ENCODE results near the gene BANF2. TPM values are rescaled to one million over a fixed set of nuclear protein-coding genes. Genes with fewer than 3 reads are reported as not detected.

The BANF2 gene
- total and polyA plus RNA-seq, 4 donors, result not detected

GRCh38 chr20:17691758-17692157 lies 8.0 kb upstream of the BANF2 start (continued):
- TF ChIP-seq EGR1 (IDR thresholded peaks at IDR 0.05; ENCODE audit: low read depth in 2 of 2) (no peak), RXRA (IDR thresholded peaks at IDR 0.05) (no peak), NR2F2 (IDR thresholded peaks at IDR 0.05) (no peak), HNF4A (conservative IDR thresholded peaks at IDR 0.05) (no peak), TAF1 (conservative IDR thresholded peaks at IDR 0.05) (no peak)

- Histone ChIP-seq H3K9me3 (ENCODE audit: control insufficient read depth in 4 of 4, low read length in 3 of 4) (no peaks in the 10 kb centered on the region), H3K9ac (ENCODE audit: low read depth in 1 of 2, low read length in 2 of 2) (no peak overlapping the region), H3K4me3 (ENCODE audit: low read depth in 1 of 3, low read length in 3 of 3) (no peak overlapping the region), H3K36me3 (ENCODE audit: control insufficient read depth in 4 of 4, insufficient read depth in 3 of 4, low read depth in 1 of 4, low read length in 3 of 4) (no peaks in the 10 kb centered on the region), H3K27me3 (ENCODE audit: control insufficient read depth in 4 of 4, insufficient read depth in 4 of 4, low read length in 3 of 4) (no peaks in the 10 kb centered on the region), H3K27ac (ENCODE audit: low read depth in 1 of 2, low read length in 2 of 2) (no peak overlapping the region), H3K4me1 (ENCODE audit: control insufficient read depth in 4 of 4, insufficient read depth in 4 of 4, low read length in 3 of 4) (no peaks in the 10 kb centered on the region)
- DNase-seq (ENCODE audit: low spot score), result no peak
- TF ChIP-seq TAF1 (conservative IDR thresholded peaks at IDR 0.05), result no peak
- no peak for TF ChIP-seq JUND (IDR thresholded peaks at IDR 0.05)
- TF ChIP-seq YY1 (IDR thresholded peaks at IDR 0.05), result no peak
- WGBS, result 87% methylated on average over 18 of the region's 18 CpGs
Observed at GRCh38 chr20:17693444-17694001, 6.2 kb upstream of the BANF2 start.

- no peaks in the 10 kb centered on the region for H3K27me3 ChIP-seq (ENCODE audit: control insufficient read depth in 4 of 4, insufficient read depth in 4 of 4, low read length in 3 of 4)
- no peak for DNase-seq (ENCODE audit: low spot score)
- H3K9ac ChIP-seq (ENCODE audit: low read depth in 1 of 2, low read length in 2 of 2), result no peak overlapping the region
- no peaks in the 10 kb centered on the region for H3K36me3 ChIP-seq (ENCODE audit: control insufficient read depth in 4 of 4, insufficient read depth in 3 of 4, low read depth in 1 of 4, low read length in 3 of 4)
- H3K27ac ChIP-seq (ENCODE audit: low read depth in 1 of 2, low read length in 2 of 2), result no peak overlapping the region
- no peak overlapping the region for H3K4me3 ChIP-seq (ENCODE audit: low read depth in 1 of 3, low read length in 3 of 3)
- H3K4me1 ChIP-seq (ENCODE audit: control insufficient read depth in 4 of 4, insufficient read depth in 4 of 4, low read length in 3 of 4), result no peaks in the 10 kb centered on the region
- TF ChIP-seq JUND (IDR thresholded peaks at IDR 0.05), result no peak
- no peak for TF ChIP-seq HNF4A (conservative IDR thresholded peaks at IDR 0.05)
- TF ChIP-seq SP1 (IDR thresholded peaks at IDR 0.05), result no peak
- TF ChIP-seq EGR1 (IDR thresholded peaks at IDR 0.05; ENCODE audit: low read depth in 2 of 2), result no peak
- TF ChIP-seq ZBTB33 (IDR thresholded peaks at IDR 0.05), result no peak
- TF ChIP-seq TAF1 (conservative IDR thresholded peaks at IDR 0.05), result no peak
- TF ChIP-seq NR2F2 (IDR thresholded peaks at IDR 0.05), result no peak
- no peak for TF ChIP-seq YY1 (IDR thresholded peaks at IDR 0.05)
- no peak for TF ChIP-seq FOXA2 (IDR thresholded peaks at IDR 0.05)
- TF ChIP-seq RAD21 (IDR thresholded peaks at IDR 0.05), result no peak
- no peak for TF ChIP-seq MAX (IDR thresholded peaks at IDR 0.05)
- TF ChIP-seq FOXA1 (IDR thresholded peaks at IDR 0.05), result no peak
- TF ChIP-seq GABPA (IDR thresholded peaks at IDR 0.05 in 1 of 2, conservative IDR thresholded peaks at IDR 0.05 in 1 of 2), result no peak
- TF ChIP-seq ATF3 (IDR thresholded peaks at IDR 0.05), result no peak
- TF ChIP-seq HNF4G (IDR thresholded peaks at IDR 0.05), result no peak
- no peak for TF ChIP-seq RXRA (IDR thresholded peaks at IDR 0.05)
- no peak for TF ChIP-seq REST (IDR thresholded peaks at IDR 0.05)
- no peak for TF ChIP-seq CTCF (IDR thresholded peaks at IDR 0.05; ENCODE audit: low read depth, low read length, missing input control)
- WGBS, result 81% methylated on average over 3 of the region's 3 CpGs
- no peaks in the 10 kb centered on the region for H3K9me3 ChIP-seq (ENCODE audit: control insufficient read depth in 4 of 4, low read length in 3 of 4)
Observed at GRCh38 chr20:17694767-17695166, 5.0 kb upstream of the BANF2 start.

Data from liver (tissue), 9 donors.